K562 (cell line): ENCODE measurements around the gene TNPO3. TPM values are rescaled to one million over a fixed set of nuclear protein-coding genes. Genes with fewer than 3 reads are reported as not detected.

ENCODE experiments used
- ATAC-seq: fragments of 200-7000 bp; cut with Tn5 transposase; 3 replicates; pipeline ENCODE4 v1.9.1; 2020; ENCODE audit warnings: moderate library complexity
- BruUV-seq: library from RNA; stranded (reverse); fragments of 400-500 nt; replicated peaks from 2 replicates; lab custom pipeline; 2021; lab: Mats Ljungman, UMichigan
- CTCF ChIA-PET: fragments of 300-600 bp; formaldehyde crosslinking; extraction: SDS; loops from one replicate; lab custom pipeline; 2021; ENCODE audit warnings: low intra/inter-chr PET ratio; lab: Yijun Ruan, JAX
- POLR2A ChIA-PET: fragments of 300-600, 350-650 bp; sonication (Branson Sonifier 250); formaldehyde crosslinking; extraction: SDS; loops from one replicate; lab custom pipeline; 2021; ENCODE audit warnings: antibody characterized with exemption, inconsistent platforms; lab: Yijun Ruan, JAX
- DNase-seq, 4 experiments: peaks; one replicate each; pipeline versions ENCODE4 v3.0.0 to v3.0.0-alpha.2; 2011 to 2018; ENCODE audit warnings: low spot score in 3 of 4, mixed read lengths in 3 of 4; ENCODE audit errors: extremely low read depth in 1 of 4
- FAIRE-seq: peaks from 2 replicates; lab custom pipeline; 2011; peaks lifted over from hg19 to GRCh38; lab: Jason Lieb, UNC
- H2AFZ ChIP-seq: 2 replicates; pipeline ENCODE4 v1.6.0; 2011; ENCODE audit warnings: low read depth, low read length, control low read depth, inconsistent platforms
- H3K27ac ChIP-seq: fragments of 200-600 bp; 3 replicates; pipeline ENCODE4 v1.8.0; 2011; ENCODE audit warnings: low read depth, mild to moderate bottlenecking, control low read depth, inconsistent platforms, low read length, moderate library complexity, mixed read lengths; ENCODE audit errors: extremely low read depth
- H3K27me3 ChIP-seq, 2 experiments: fragments of 300-600 bp in 1 of 2; 2 replicates in 1 of 2; 3 replicates in 1 of 2; pipeline versions ENCODE4 v1.6.0 to v1.8.0; 2011; ENCODE audit warnings: inconsistent platforms in 2 of 2, low read length in 2 of 2, mild to moderate bottlenecking in 1 of 2, mixed read lengths in 1 of 2, moderate library complexity in 1 of 2; ENCODE audit not compliant: control insufficient read depth in 2 of 2, insufficient read depth in 2 of 2
- H3K36me3 ChIP-seq: fragments of 300-600 bp; 3 replicates; pipeline ENCODE4 v1.8.0; 2011; ENCODE audit warnings: mild to moderate bottlenecking, low read length, inconsistent platforms; ENCODE audit not compliant: control insufficient read depth, insufficient read depth
- H3K4me1 ChIP-seq, 2 experiments: fragments of 200-600 bp in 1 of 2; replicated peaks in 1 of 2; 2 replicates in 1 of 2; 3 replicates in 1 of 2; pipeline versions ENCODE4 v1.5.1 to v1.8.0; 2011; ENCODE audit warnings: inconsistent platforms in 2 of 2, low read length in 2 of 2, mild to moderate bottlenecking in 1 of 2, mixed read lengths in 1 of 2, moderate library complexity in 1 of 2; ENCODE audit not compliant: control insufficient read depth in 2 of 2, insufficient read depth in 2 of 2
- H3K4me2 ChIP-seq: 2 replicates; pipeline ENCODE4 v1.6.1; 2011; ENCODE audit warnings: low read length, control low read depth, inconsistent platforms, mixed read lengths; ENCODE audit not compliant: insufficient read depth
- H3K4me3 ChIP-seq: fragments of 200-600 bp; sonication (generic), shearing (Covaris generic); 2 replicates; pipeline ENCODE4 v1.5.1; 2016; ENCODE audit warnings: control low read depth, inconsistent platforms
- H3K79me2 ChIP-seq: fragments of 200-600 bp; 3 replicates; pipeline ENCODE4 v1.8.0; 2011; ENCODE audit warnings: low read length, inconsistent platforms; ENCODE audit not compliant: control insufficient read depth, insufficient read depth
- H3K9ac ChIP-seq, 2 experiments: 2 replicates each; pipeline versions ENCODE4 v1.6.0 to v1.6.1; 2011; ENCODE audit warnings: low read depth in 2 of 2, low read length in 2 of 2, control low read depth in 1 of 2, inconsistent platforms in 1 of 2, mild to moderate bottlenecking in 1 of 2, mixed read lengths in 1 of 2; ENCODE audit not compliant: insufficient read depth in 1 of 2
- H3K9me1 ChIP-seq: one replicate; pipeline ENCODE4 v1.6.0; 2011; ENCODE audit warnings: inconsistent platforms, mild to moderate bottlenecking, low read length, moderate library complexity; ENCODE audit not compliant: control insufficient read depth, insufficient read depth
- H3K9me3 ChIP-seq: replicated peaks from 2 replicates; pipeline ENCODE4 v1.5.1; 2011; ENCODE audit warnings: low read depth, low read length, inconsistent platforms; ENCODE audit not compliant: control insufficient read depth, insufficient read depth
- H4K20me1 ChIP-seq: replicated peaks from 2 replicates; pipeline ENCODE4 v1.6.1; 2011; ENCODE audit warnings: low read length, inconsistent platforms, mixed read lengths; ENCODE audit not compliant: control insufficient read depth, insufficient read depth
- ATF7 ChIP-seq: fragments of 450-650 bp; IDR thresholded peaks from 2 replicates; pipeline ENCODE4 v1.7.1; 2014; ENCODE audit warnings: mild to moderate bottlenecking, moderate library complexity
- CGGBP1 ChIP-seq: fragments of 250-450 bp; sonication (Bioruptor Pico); IDR thresholded peaks from 2 replicates; pipeline ENCODE4 v1.9.0; 2021; ENCODE audit warnings: mild to moderate bottlenecking
- E2F4 ChIP-seq: sonication (generic); formaldehyde crosslinking; IDR thresholded peaks from 2 replicates; pipeline ENCODE4 v1.8.0; 2022; ENCODE audit warnings: mild to moderate bottlenecking, low read depth, missing genetic modification reagents
- E2F6 ChIP-seq, 2 experiments: IDR thresholded peaks; 2 replicates each; pipeline ENCODE4 v1.6.1; 2011; ENCODE audit warnings: borderline replicate concordance in 1 of 2, control low read depth in 1 of 2, low read depth in 1 of 2, low read length in 1 of 2, mild to moderate bottlenecking in 1 of 2, mixed read lengths in 1 of 2, moderate library complexity in 1 of 2; ENCODE audit not compliant: insufficient read depth in 1 of 2, insufficient read length in 1 of 2, poor library complexity in 1 of 2, severe bottlenecking in 1 of 2; ENCODE audit errors: extremely low read depth in 1 of 2
- JUNB ChIP-seq: fragments of 450-650 bp; formaldehyde crosslinking; conservative IDR thresholded peaks from 2 replicates; pipeline ENCODE4 v1.4.0; 2020; ENCODE audit warnings: mild to moderate bottlenecking
- SNRNP70 ChIP-seq: fragments of 200-400 bp; formaldehyde crosslinking; optimal IDR thresholded peaks from 2 replicates; pipeline ENCODE3; 2017; ENCODE audit warnings: low read depth, low read length
- UBTF ChIP-seq, 2 experiments: IDR thresholded peaks; 2 replicates each; pipeline ENCODE4 v1.6.1; 2012; ENCODE audit warnings: improper control_type of control experiment in 2 of 2, low read depth in 2 of 2, low read length in 2 of 2, borderline replicate concordance in 1 of 2
- ZNF512 ChIP-seq: IDR thresholded peaks from 2 replicates; pipeline ENCODE4 v1.6.1; 2016; ENCODE audit warnings: missing genetic modification characterization, missing compliant biosample characterization
- WGBS: fragments of 100-300 bp; shearing (Covaris generic); methylation state at CpG from one replicate; pipeline ENCODE4 v1.1.6; 2016; ENCODE audit warnings: low coverage, mixed read lengths; ENCODE audit not compliant: insufficient coverage; ENCODE audit errors: missing lambda C conversion rate; 5-methylcytosine and 5-hydroxymethylcytosine counted together
- in situ Hi-C: fragments of 300-500 bp; cut with MboI; formaldehyde crosslinking; loops from 4 replicates; pipeline ENCODE4 v1.15.0; 2018; ENCODE audit warnings: inconsistent platforms, mixed read lengths
- intact Hi-C: fragments of 100-400 bp; cut with micrococcal nuclease; formaldehyde crosslinking; loops from 2 replicates; pipeline ENCODE4 v1.14.2; 2022
- polyA plus RNA-seq, 8 experiments: library from polyadenylated mRNA; depleted of rRNA in 4 of 8; stranded (reverse) in 5 of 8; unstranded in 3 of 8; fragments of >200 nt; fragmentation: Nextera tagmentation in 2 of 8; fragmentation: Illumina TruSeq in 1 of 8; extraction: Ambion mirVana in 2 of 8; extraction: Trizol in 1 of 8; gene quantifications; 2 replicates each; pipeline versions ENCODE4 v1.2.1 to v1.2.3, GENCODE V29; 2011 to 2014; ENCODE audit warnings: inconsistent platforms in 1 of 8, missing spikeins in 1 of 8
- total RNA-seq, 7 experiments: library from RNA; depleted of rRNA in 6 of 7; stranded (reverse); fragments of >200 nt in 6 of 7; fragmentation: Illumina TruSeq in 2 of 7; extraction: Trizol in 2 of 7; gene quantifications; 2 replicates each; pipeline versions ENCODE4 v1.2.1 to v1.2.3, GENCODE V29; 2011 to 2021; ENCODE audit warnings: low replicate concordance in 1 of 7

TNPO3 gene
- total and polyA plus RNA-seq, 9 of the 15 experiments (the other 6 are each of a cell fraction or from before 2014, with no cell fraction given) = 35.8 to 125 (median 110) TPM

- WGBS = 5% methylated on average over 6 of the region's 6 CpGs
- in situ Hi-C loops (no loop called here), intact Hi-C loops (no loop called here)
- Histone ChIP-seq H3K27ac (no peak overlapping the region), H3K9ac (peak overlapping the region in 1 of 2 experiments; percentile 54; a peak in 1 of 4 replicates), H3K9me3 (no peaks in the 10 kb centered on the region), H3K4me1 (peaks cover 0 to 30% of the 10 kb centered on the region in 2 experiments; a peak in 2 of 5 replicates), H2AFZ (no peak overlapping the region), H4K20me1 (peaks cover 4% of the 10 kb centered on the region; the same call in 1 of the 2 replicates), H3K79me2 (no peaks in the 10 kb centered on the region), H3K4me3 (no peak overlapping the region), H3K9me1 (no peaks in the 10 kb centered on the region), H3K27me3 (peaks cover 76 to 90% of the 10 kb centered on the region in 2 experiments), H3K36me3 (no peaks in the 10 kb centered on the region), H3K4me2 (no peak overlapping the region)
- no peak for ATAC-seq
- CTCF ChIA-PET = no interaction called here
- POLR2A ChIA-PET = no interaction called here
- no TSS peak for BruUV-seq
- TF ChIP-seq ATF7 = no peak
- no peak for TF ChIP-seq E2F4
- no peak for TF ChIP-seq SNRNP70
- no peak for TF ChIP-seq CGGBP1 (CRISPR knock-in tag)
- TF ChIP-seq UBTF (IDR thresholded peaks at IDR 0.05; ENCODE audit: borderline replicate concordance in 1 of 2, low read depth in 2 of 2, low read length in 2 of 2) = no peak
- TF ChIP-seq JUNB = no peak
- no peak for TF ChIP-seq E2F6 (IDR thresholded peaks at IDR 0.05; ENCODE audit: borderline replicate concordance in 1 of 2, extremely low read depth in 1 of 2, insufficient read depth in 1 of 2, insufficient read length in 1 of 2, low read depth in 1 of 2, low read length in 1 of 2, poor library complexity in 1 of 2, severe bottlenecking in 1 of 2)
- TF ChIP-seq ZNF512 = no peak
- no peak for FAIRE-seq
- no peak for DNase-seq
Measured at GRCh38 chr7:128935342-128935730, 119.6 kb downstream of the TNPO3 start.
